ENCODE results near the gene CDK5. TPM values are rescaled to one million over a fixed set of nuclear protein-coding genes. Genes with fewer than 3 reads are reported as not detected.

CDK5 gene
- total RNA-seq, 1 experiment from 2014 or later, result 13.6 TPM

GRCh38 chr7:151040616-151041375 is 16.9 kb downstream of the CDK5 start:
- Histone ChIP-seq H3K27ac (ENCODE audit: low read length) (no peak overlapping the region), H2AFZ (ENCODE audit: low read length) (no peak overlapping the region), H3K4me1 (ENCODE audit: low read length) (no peaks in the 10 kb centered on the region), H3K27me3 (ENCODE audit: low read length) (no peaks in the 10 kb centered on the region), H3K79me2 (ENCODE audit: low read length) (no peaks in the 10 kb centered on the region), H3K36me3 (ENCODE audit: insufficient read depth, low read length) (no peaks in the 10 kb centered on the region), H3K4me2 (ENCODE audit: low read depth, low read length, poor library complexity, severe bottlenecking) (no peak overlapping the region), H3K9me2 (replicated peaks; ENCODE audit: insufficient read depth, low read length) (no peaks in the 10 kb centered on the region), H4K20me1 (ENCODE audit: insufficient read depth, low read depth, low read length) (no peaks in the 10 kb centered on the region), H3K4me3 (ENCODE audit: low read length) (no peak overlapping the region), H3K9ac (ENCODE audit: low read length) (no peak overlapping the region), H3K9me3 (ENCODE audit: low read length) (no peaks in the 10 kb centered on the region)
- no peak for DNase-seq

- Histone ChIP-seq H3K9me2 (replicated peaks; ENCODE audit: insufficient read depth, low read length) (no peaks in the 10 kb centered on the region), H3K27ac (ENCODE audit: low read length) (no peak overlapping the region), H3K4me3 (ENCODE audit: low read length) (no peak overlapping the region), H2AFZ (ENCODE audit: low read length) (no peak overlapping the region), H3K4me2 (ENCODE audit: low read depth, low read length, poor library complexity, severe bottlenecking) (no peak overlapping the region), H3K79me2 (ENCODE audit: low read length) (no peaks in the 10 kb centered on the region), H3K9ac (ENCODE audit: low read length) (no peak overlapping the region), H3K36me3 (ENCODE audit: insufficient read depth, low read length) (no peaks in the 10 kb centered on the region), H4K20me1 (ENCODE audit: insufficient read depth, low read depth, low read length) (no peaks in the 10 kb centered on the region), H3K27me3 (ENCODE audit: low read length) (no peaks in the 10 kb centered on the region), H3K4me1 (ENCODE audit: low read length) (no peaks in the 10 kb centered on the region), H3K9me3 (ENCODE audit: low read length) (no peaks in the 10 kb centered on the region)
- no peak for DNase-seq
Observed at GRCh38 chr7:151039850-151040548, 17.7 kb downstream of the CDK5 start.

- Histone ChIP-seq H3K9ac (ENCODE audit: low read length) (no peak overlapping the region), H3K4me1 (ENCODE audit: low read length) (no peaks in the 10 kb centered on the region), H3K4me2 (ENCODE audit: low read depth, low read length, poor library complexity, severe bottlenecking) (no peak overlapping the region), H3K9me3 (ENCODE audit: low read length) (no peaks in the 10 kb centered on the region), H2AFZ (ENCODE audit: low read length) (no peak overlapping the region), H3K9me2 (replicated peaks; ENCODE audit: insufficient read depth, low read length) (no peaks in the 10 kb centered on the region), H3K4me3 (ENCODE audit: low read length) (no peak overlapping the region), H3K36me3 (ENCODE audit: insufficient read depth, low read length) (no peaks in the 10 kb centered on the region), H4K20me1 (ENCODE audit: insufficient read depth, low read depth, low read length) (no peaks in the 10 kb centered on the region), H3K79me2 (ENCODE audit: low read length) (no peaks in the 10 kb centered on the region), H3K27me3 (ENCODE audit: low read length) (no peaks in the 10 kb centered on the region), H3K27ac (ENCODE audit: low read length) (no peak overlapping the region)
- no peak for DNase-seq
Observed at GRCh38 chr7:151038951-151039849, 18.5 kb downstream of the CDK5 start.

- Histone ChIP-seq H3K9ac (ENCODE audit: low read length) (no peak overlapping the region), H3K27me3 (ENCODE audit: low read length) (no peaks in the 10 kb centered on the region), H2AFZ (ENCODE audit: low read length) (no peak overlapping the region), H3K9me3 (ENCODE audit: low read length) (no peaks in the 10 kb centered on the region), H3K4me1 (ENCODE audit: low read length) (no peaks in the 10 kb centered on the region), H3K27ac (ENCODE audit: low read length) (no peak overlapping the region), H3K79me2 (ENCODE audit: low read length) (no peaks in the 10 kb centered on the region; the same call in 1 of the 2 replicates), H3K9me2 (replicated peaks; ENCODE audit: insufficient read depth, low read length) (no peaks in the 10 kb centered on the region), H3K4me2 (ENCODE audit: low read depth, low read length, poor library complexity, severe bottlenecking) (no peak overlapping the region), H3K36me3 (ENCODE audit: insufficient read depth, low read length) (no peaks in the 10 kb centered on the region), H4K20me1 (ENCODE audit: insufficient read depth, low read depth, low read length) (no peaks in the 10 kb centered on the region), H3K4me3 (ENCODE audit: low read length) (no peak overlapping the region)
- no peak for DNase-seq
Observed at GRCh38 chr7:151035902-151036301, 21.8 kb downstream of the CDK5 start.

GRCh38 chr7:151035026-151035717 is 22.5 kb downstream of the CDK5 start:
- no peaks in the 10 kb centered on the region for H3K36me3 ChIP-seq (ENCODE audit: insufficient read depth, low read length)

GRCh38 chr7:151034312-151035025 is 23.2 kb downstream of the CDK5 start:
- H3K27me3 ChIP-seq (ENCODE audit: low read length), result no peaks in the 10 kb centered on the region
- no peak overlapping the region for H3K27ac ChIP-seq (ENCODE audit: low read length)
- no peaks in the 10 kb centered on the region for H3K9me2 ChIP-seq (replicated peaks; ENCODE audit: insufficient read depth, low read length)
- H3K9me3 ChIP-seq (ENCODE audit: low read length), result no peaks in the 10 kb centered on the region
- H3K36me3 ChIP-seq (ENCODE audit: insufficient read depth, low read length), result no peaks in the 10 kb centered on the region
- peaks cover 5% of the 10 kb centered on the region for H3K79me2 ChIP-seq (ENCODE audit: low read length)
- no peak overlapping the region for H3K4me3 ChIP-seq (ENCODE audit: low read length)
- no peak for DNase-seq
- H3K9ac ChIP-seq (ENCODE audit: low read length), result no peak overlapping the region
- H2AFZ ChIP-seq (ENCODE audit: low read length), result no peak overlapping the region
- H3K4me2 ChIP-seq (ENCODE audit: low read depth, low read length, poor library complexity, severe bottlenecking), result no peak overlapping the region
- H3K4me1 ChIP-seq (ENCODE audit: low read length), result peaks cover 6% of the 10 kb centered on the region
- H4K20me1 ChIP-seq (ENCODE audit: insufficient read depth, low read depth, low read length), result no peaks in the 10 kb centered on the region

More at GRCh38 chr7:151035026-151035717, 22.5 kb downstream of the CDK5 start:
- H2AFZ ChIP-seq (ENCODE audit: low read length), result no peak overlapping the region
- no peak overlapping the region for H3K27ac ChIP-seq (ENCODE audit: low read length)
- DNase-seq, result no peak
- H3K9ac ChIP-seq (ENCODE audit: low read length), result no peak overlapping the region
- H3K27me3 ChIP-seq (ENCODE audit: low read length), result no peaks in the 10 kb centered on the region
- H3K9me2 ChIP-seq (replicated peaks; ENCODE audit: insufficient read depth, low read length), result no peaks in the 10 kb centered on the region
- no peak overlapping the region for H3K4me2 ChIP-seq (ENCODE audit: low read depth, low read length, poor library complexity, severe bottlenecking)
- H3K4me3 ChIP-seq (ENCODE audit: low read length), result no peak overlapping the region
- no peaks in the 10 kb centered on the region for H4K20me1 ChIP-seq (ENCODE audit: insufficient read depth, low read depth, low read length)
- no peaks in the 10 kb centered on the region; the same call in 1 of the 2 replicates for H3K79me2 ChIP-seq (ENCODE audit: low read length)
- no peaks in the 10 kb centered on the region for H3K4me1 ChIP-seq (ENCODE audit: low read length)
- H3K9me3 ChIP-seq (ENCODE audit: low read length), result no peaks in the 10 kb centered on the region

GRCh38 chr7:151033864-151034249 is 23.8 kb downstream of the CDK5 start:
- no peak overlapping the region for H3K27ac ChIP-seq (ENCODE audit: low read length)
- H2AFZ ChIP-seq (ENCODE audit: low read length), result no peak overlapping the region
- no peak overlapping the region for H3K4me2 ChIP-seq (ENCODE audit: low read depth, low read length, poor library complexity, severe bottlenecking)
- DNase-seq, result no peak
- H3K9me3 ChIP-seq (ENCODE audit: low read length), result no peaks in the 10 kb centered on the region
- no peaks in the 10 kb centered on the region for H3K27me3 ChIP-seq (ENCODE audit: low read length)
- H3K36me3 ChIP-seq (ENCODE audit: insufficient read depth, low read length), result no peaks in the 10 kb centered on the region
- H3K4me1 ChIP-seq (ENCODE audit: low read length), result peaks cover 12% of the 10 kb centered on the region
- no peak overlapping the region for H3K4me3 ChIP-seq (ENCODE audit: low read length)
- no peak overlapping the region for H3K9ac ChIP-seq (ENCODE audit: low read length)
- no peaks in the 10 kb centered on the region for H4K20me1 ChIP-seq (ENCODE audit: insufficient read depth, low read depth, low read length)
- H3K79me2 ChIP-seq (ENCODE audit: low read length), result peaks cover 11% of the 10 kb centered on the region
- H3K9me2 ChIP-seq (replicated peaks; ENCODE audit: insufficient read depth, low read length), result no peaks in the 10 kb centered on the region

Data from Karpas-422 (cell line).